HEK293T (cell line): ENCODE data around the gene ATF6B.

Experiments used
- BHLHE40 ChIP-seq: fragments of 450-650 bp; IDR thresholded peaks from 2 replicates; pipeline ENCODE4 v1.6.1; 2016; ENCODE audit warnings: mild to moderate bottlenecking, moderate library complexity, borderline replicate concordance
- CTBP1 ChIP-seq: fragments of 450-650 bp; IDR thresholded peaks from 2 replicates; pipeline ENCODE4 v1.6.1; 2016; ENCODE audit warnings: borderline replicate concordance
- ELF4 ChIP-seq: fragments of 450-650 bp; IDR thresholded peaks from 2 replicates; pipeline ENCODE4 v1.6.1; 2017; ENCODE audit warnings: antibody characterized with exemption
- FOXA1 ChIP-seq: fragments of 450-650 bp; IDR thresholded peaks from 2 replicates; pipeline ENCODE4 v1.6.1; 2016; ENCODE audit warnings: mild to moderate bottlenecking
- FOXK2 ChIP-seq: fragments of 450-650 bp; IDR thresholded peaks from 2 replicates; pipeline ENCODE4 v1.6.1; 2016; ENCODE audit warnings: mild to moderate bottlenecking
- FOXM1 ChIP-seq: fragments of 450-650 bp; IDR thresholded peaks from 2 replicates; pipeline ENCODE4 v1.6.1; 2017; ENCODE audit warnings: mild to moderate bottlenecking, borderline replicate concordance
- HDGF ChIP-seq: fragments of 450-650 bp; IDR thresholded peaks from 2 replicates; pipeline ENCODE4 v1.6.1; 2017; ENCODE audit warnings: antibody characterized with exemption, borderline replicate concordance
- L3MBTL2 ChIP-seq: fragments of 450-650 bp; conservative IDR thresholded peaks from 2 replicates; pipeline ENCODE4 v1.6.1; 2016; ENCODE audit warnings: mild to moderate bottlenecking
- NFRKB ChIP-seq: fragments of 450-650 bp; IDR thresholded peaks from 2 replicates; pipeline ENCODE4 v1.6.1; 2016; ENCODE audit warnings: mild to moderate bottlenecking, moderate library complexity
- SP1 ChIP-seq: fragments of 450-650 bp; IDR thresholded peaks from 2 replicates; pipeline ENCODE4 v1.6.1; 2017
- SUZ12 ChIP-seq: fragments of 450-650 bp; IDR thresholded peaks from 2 replicates; pipeline ENCODE4 v1.6.1; 2016; ENCODE audit warnings: mild to moderate bottlenecking
- TARDBP ChIP-seq: fragments of 450-650 bp; IDR thresholded peaks from 2 replicates; pipeline ENCODE4 v1.6.1; 2016
- ZNF384 ChIP-seq: fragments of 450-650 bp; IDR thresholded peaks from 2 replicates; pipeline ENCODE4 v1.6.1; 2016
- TF ChIP-seq, protein P1 (sequence below): fragments of 450-650 bp; IDR thresholded peaks from 2 replicates; pipeline ENCODE4 v1.6.1; 2016

DNA sequence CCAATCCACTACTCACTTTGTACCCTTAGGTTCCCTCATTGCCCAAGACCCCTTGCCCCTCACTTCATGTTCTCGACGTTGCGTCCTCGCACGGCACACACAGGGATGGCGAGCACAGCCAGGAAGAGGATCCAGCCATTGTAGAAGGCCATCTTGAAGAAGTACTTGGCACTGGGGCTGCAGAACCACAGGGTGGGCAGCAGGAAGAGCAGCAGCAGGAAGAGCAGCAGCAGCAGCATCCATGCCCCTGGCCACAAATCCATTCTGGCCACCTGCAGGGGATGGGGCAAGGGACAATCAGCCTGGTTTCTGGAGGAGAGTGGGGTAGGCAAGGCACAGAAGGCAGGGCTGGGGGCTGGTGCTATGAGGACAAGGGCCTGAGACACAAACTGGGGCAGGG, 43.2 kb upstream of the ATF6B start:
- TF ChIP-seq HDGF, result no peak
- no peak for TF ChIP-seq SP1
- no peak for TF ChIP-seq TARDBP
- no peak for TF ChIP-seq BHLHE40
- no peak for TF ChIP-seq FOXA1
- TF ChIP-seq ZNF384, result no peak
- TF ChIP-seq CTBP1, result no peak
- no peak for TF ChIP-seq SUZ12
- TF ChIP-seq, protein P1, sequence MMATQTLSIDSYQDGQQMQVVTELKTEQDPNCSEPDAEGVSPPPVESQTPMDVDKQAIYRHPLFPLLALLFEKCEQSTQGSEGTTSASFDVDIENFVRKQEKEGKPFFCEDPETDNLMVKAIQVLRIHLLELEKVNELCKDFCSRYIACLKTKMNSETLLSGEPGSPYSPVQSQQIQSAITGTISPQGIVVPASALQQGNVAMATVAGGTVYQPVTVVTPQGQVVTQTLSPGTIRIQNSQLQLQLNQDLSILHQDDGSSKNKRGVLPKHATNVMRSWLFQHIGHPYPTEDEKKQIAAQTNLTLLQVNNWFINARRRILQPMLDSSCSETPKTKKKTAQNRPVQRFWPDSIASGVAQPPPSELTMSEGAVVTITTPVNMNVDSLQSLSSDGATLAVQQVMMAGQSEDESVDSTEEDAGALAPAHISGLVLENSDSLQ, result no peak
- no peak for TF ChIP-seq FOXM1
- no peak for TF ChIP-seq L3MBTL2
- TF ChIP-seq FOXK2, result no peak
- TF ChIP-seq NFRKB, result no peak
- TF ChIP-seq ELF4, result no peak
